SK-N-SH treated with all-trans-retinoic acid at 6 μM for 48 hours (cell line): ENCODE results near the gene GMCL1.

ENCODE experiments used
- ARNTL ChIP-seq: fragments of 450-650 bp; formaldehyde crosslinking; IDR thresholded peaks from 2 replicates; pipeline ENCODE4 v1.5.0; 2020; ENCODE audit warnings: low read depth, mild to moderate bottlenecking, moderate library complexity, borderline replicate concordance
- CREB5 ChIP-seq: fragments of 250-450 bp; sonication (Bioruptor Pico); IDR thresholded peaks from 2 replicates; pipeline ENCODE4 v1.5.1; 2020; ENCODE audit warnings: low read depth, mild to moderate bottlenecking, moderate library complexity
- CSDC2 ChIP-seq: fragments of 250-450 bp; sonication (Bioruptor Pico); IDR thresholded peaks from 2 replicates; pipeline ENCODE4 v1.5.0; 2020; ENCODE audit warnings: mild to moderate bottlenecking, moderate library complexity
- ESRRG ChIP-seq: fragments of 250-450 bp; sonication (Bioruptor Pico); IDR thresholded peaks from 2 replicates; pipeline ENCODE4 v1.6.1; 2021; ENCODE audit warnings: mild to moderate bottlenecking
- GLIS3 ChIP-seq: fragments of 250-450 bp; sonication (Bioruptor Pico); IDR thresholded peaks from 2 replicates; pipeline ENCODE4 v1.5.0; 2020; ENCODE audit warnings: mild to moderate bottlenecking, moderate library complexity
- PATZ1 ChIP-seq: fragments of 250-450 bp; sonication (Bioruptor Pico); IDR thresholded peaks from 2 replicates; pipeline ENCODE4 v1.8.0; 2020; ENCODE audit warnings: mild to moderate bottlenecking, moderate library complexity, borderline replicate concordance
- POU6F1 ChIP-seq: fragments of 250-450 bp; sonication (Bioruptor Pico); IDR thresholded peaks from 2 replicates; pipeline ENCODE4 v1.8.0; 2021; ENCODE audit warnings: low read depth, mild to moderate bottlenecking, moderate library complexity, borderline replicate concordance
- TOX ChIP-seq: fragments of 250-450 bp; sonication (Bioruptor Pico); IDR thresholded peaks from 2 replicates; pipeline ENCODE4 v1.8.0; 2021; ENCODE audit warnings: mild to moderate bottlenecking, moderate library complexity, borderline replicate concordance
- TSHZ2 ChIP-seq: fragments of 250-450 bp; sonication (Bioruptor Pico); IDR thresholded peaks from 2 replicates; pipeline ENCODE4 v1.5.0; 2020; ENCODE audit warnings: mild to moderate bottlenecking, moderate library complexity
- ZC3H10 ChIP-seq: fragments of 250-450 bp; sonication (Bioruptor Pico); IDR thresholded peaks from 2 replicates; pipeline ENCODE4 v1.5.1; 2021; ENCODE audit warnings: mild to moderate bottlenecking, moderate library complexity
- ZFP3 ChIP-seq: fragments of 250-450 bp; sonication (Bioruptor Pico); IDR thresholded peaks from 2 replicates; pipeline ENCODE4 v1.5.0; 2020; ENCODE audit warnings: mild to moderate bottlenecking, moderate library complexity
- ZNF70 ChIP-seq: fragments of 450-650 bp; formaldehyde crosslinking; IDR thresholded peaks from 2 replicates; pipeline ENCODE4 v1.5.0; 2020; ENCODE audit warnings: mild to moderate bottlenecking, moderate library complexity
- ZNF8 ChIP-seq: fragments of 450-650 bp; formaldehyde crosslinking; IDR thresholded peaks from 2 replicates; pipeline ENCODE4 v1.5.0; 2020; ENCODE audit warnings: mild to moderate bottlenecking, moderate library complexity

GRCh38 chr2:69914950-69915945 is 85.8 kb downstream of the GMCL1 start, which contains the start of gene MXD1:
- no peak for TF ChIP-seq ZNF8 (CRISPR knock-in tag)
- no peak for TF ChIP-seq POU6F1 (CRISPR knock-in tag)
- no peak for TF ChIP-seq ZNF70 (CRISPR knock-in tag)
- TF ChIP-seq PATZ1 (CRISPR knock-in tag): no peak
- TF ChIP-seq ZC3H10: no peak
- TF ChIP-seq TOX (CRISPR knock-in tag): no peak
- no peak for TF ChIP-seq ESRRG
- TF ChIP-seq GLIS3 (CRISPR knock-in tag): no peak
- TF ChIP-seq TSHZ2 (CRISPR knock-in tag): no peak
- TF ChIP-seq CSDC2 (CRISPR knock-in tag): no peak
- TF ChIP-seq CREB5 (CRISPR knock-in tag): no peak
- TF ChIP-seq ZFP3 (CRISPR knock-in tag): no peak
- no peak for TF ChIP-seq ARNTL
